ENCODE measurements around the gene COL8A1. TPM values are rescaled to one million over a fixed set of nuclear protein-coding genes. Genes with fewer than 3 reads are reported as not detected.

COL8A1 gene
- total RNA-seq, 2 donors from 2014 or later = 0.42 to 1.9 TPM

DNA sequence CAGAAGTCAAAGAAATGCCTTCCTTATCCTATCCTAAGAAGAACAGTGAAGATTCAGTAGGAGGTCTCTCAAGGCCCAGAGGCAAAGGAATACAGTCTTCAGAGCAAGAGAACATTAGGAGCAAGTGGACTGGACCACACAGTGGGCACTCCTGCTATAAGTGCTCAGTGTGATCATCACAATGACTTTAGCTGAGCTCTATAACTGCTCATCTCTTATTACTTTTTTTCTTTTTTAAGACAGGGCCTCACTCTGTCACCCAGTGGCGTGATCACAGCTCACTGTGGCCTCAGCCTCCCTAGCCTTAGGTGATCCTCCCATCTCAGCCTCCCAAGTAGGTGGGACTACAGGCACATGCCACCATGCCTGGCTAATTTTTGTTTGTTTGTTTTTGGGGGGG lies 48.1 kb downstream of the COL8A1 start:
- DNase-seq = no peak
- intact Hi-C loops (cut with DNase I) = loop anchor here (5.0 to 10.0 kb wide), 2 partner anchors 44 to 182 kb away; no protein-coding TSS in a partner anchor
- no peaks in the 10 kb centered on the region for H3K36me3 ChIP-seq
- no peak overlapping the region for H3K4me3 ChIP-seq
- H3K27me3 ChIP-seq = no peaks in the 10 kb centered on the region
- no peak overlapping the region for H3K27ac ChIP-seq
- no peak overlapping the region for H3K9ac ChIP-seq (ENCODE audit: low read depth in 2 of 2, low read length in 2 of 2)
- no peaks in the 10 kb centered on the region for H3K4me1 ChIP-seq
- no peaks in the 10 kb centered on the region for H3K9me3 ChIP-seq
- TF ChIP-seq, protein P1, sequence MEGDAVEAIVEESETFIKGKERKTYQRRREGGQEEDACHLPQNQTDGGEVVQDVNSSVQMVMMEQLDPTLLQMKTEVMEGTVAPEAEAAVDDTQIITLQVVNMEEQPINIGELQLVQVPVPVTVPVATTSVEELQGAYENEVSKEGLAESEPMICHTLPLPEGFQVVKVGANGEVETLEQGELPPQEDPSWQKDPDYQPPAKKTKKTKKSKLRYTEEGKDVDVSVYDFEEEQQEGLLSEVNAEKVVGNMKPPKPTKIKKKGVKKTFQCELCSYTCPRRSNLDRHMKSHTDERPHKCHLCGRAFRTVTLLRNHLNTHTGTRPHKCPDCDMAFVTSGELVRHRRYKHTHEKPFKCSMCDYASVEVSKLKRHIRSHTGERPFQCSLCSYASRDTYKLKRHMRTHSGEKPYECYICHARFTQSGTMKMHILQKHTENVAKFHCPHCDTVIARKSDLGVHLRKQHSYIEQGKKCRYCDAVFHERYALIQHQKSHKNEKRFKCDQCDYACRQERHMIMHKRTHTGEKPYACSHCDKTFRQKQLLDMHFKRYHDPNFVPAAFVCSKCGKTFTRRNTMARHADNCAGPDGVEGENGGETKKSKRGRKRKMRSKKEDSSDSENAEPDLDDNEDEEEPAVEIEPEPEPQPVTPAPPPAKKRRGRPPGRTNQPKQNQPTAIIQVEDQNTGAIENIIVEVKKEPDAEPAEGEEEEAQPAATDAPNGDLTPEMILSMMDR (IDR thresholded peaks at IDR 0.05) = no peak

GRCh38 chr3:99686955-99687612 lies 48.7 kb downstream of the COL8A1 start:
- Histone ChIP-seq H3K4me1 (no peaks in the 10 kb centered on the region), H3K36me3 (no peaks in the 10 kb centered on the region), H3K9ac (ENCODE audit: low read depth in 2 of 2, low read length in 2 of 2) (no peak overlapping the region), H3K27me3 (no peaks in the 10 kb centered on the region), H3K9me3 (no peaks in the 10 kb centered on the region), H3K4me3 (no peak overlapping the region), H3K27ac (no peak overlapping the region)
- intact Hi-C loops (cut with DNase I) = loop anchor here (5.0 to 10.0 kb wide), 2 partner anchors 45 to 182 kb away; no protein-coding TSS in a partner anchor
- peak; percentile 67 for DNase-seq
- TF ChIP-seq, protein P1 (IDR thresholded peaks at IDR 0.05) = peak; percentile 61

- DNase-seq = no peak
Measured at GRCh38 chr3:99690761-99691369, 52.5 kb downstream of the COL8A1 start.

GRCh38 chr3:99693636-99694035 lies 55.2 kb downstream of the COL8A1 start:
- Histone ChIP-seq H3K27ac (no peak overlapping the region), H3K27me3 (no peaks in the 10 kb centered on the region), H3K36me3 (no peaks in the 10 kb centered on the region), H3K9ac (ENCODE audit: low read depth in 2 of 2, low read length in 2 of 2) (no peak overlapping the region), H3K9me3 (no peaks in the 10 kb centered on the region), H3K4me1 (no peaks in the 10 kb centered on the region), H3K4me3 (no peak overlapping the region)
- TF ChIP-seq, protein P1 (IDR thresholded peaks at IDR 0.05) = no peak
- no peak for DNase-seq
- intact Hi-C loops (cut with DNase I) = no loop called here

More at GRCh38 chr3:99690761-99691369, 52.5 kb downstream of the COL8A1 start:
- no peak overlapping the region for H3K27ac ChIP-seq
- TF ChIP-seq, protein P1 (IDR thresholded peaks at IDR 0.05) = no peak
- H3K4me1 ChIP-seq = no peaks in the 10 kb centered on the region
- H3K9ac ChIP-seq (ENCODE audit: low read depth in 2 of 2, low read length in 2 of 2) = no peak overlapping the region
- H3K36me3 ChIP-seq = no peaks in the 10 kb centered on the region
- H3K4me3 ChIP-seq = no peak overlapping the region
- H3K9me3 ChIP-seq = no peaks in the 10 kb centered on the region
- intact Hi-C loops (cut with DNase I) = no loop called here
- H3K27me3 ChIP-seq = no peaks in the 10 kb centered on the region

DNA sequence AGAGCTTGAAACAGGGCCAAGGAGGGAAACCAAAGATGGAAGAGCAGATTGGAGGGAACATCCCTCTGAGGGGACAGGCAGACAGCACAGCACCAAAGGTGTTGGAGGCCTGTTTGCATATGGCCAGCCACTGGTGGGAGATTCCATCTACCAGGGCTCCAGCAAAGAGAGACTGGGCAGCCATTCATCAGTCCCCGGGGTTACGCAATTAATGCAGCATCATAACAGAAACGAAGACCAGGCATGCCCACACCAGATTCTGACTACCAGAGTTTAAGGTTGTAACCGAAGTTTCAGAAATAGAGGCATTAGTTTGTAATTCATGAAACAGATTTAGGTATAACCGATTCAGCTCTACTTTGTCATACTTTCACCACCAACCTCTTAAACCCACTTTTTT lies 58.1 kb downstream of the COL8A1 start:
- Histone ChIP-seq H3K9ac (ENCODE audit: low read depth in 2 of 2, low read length in 2 of 2) (no peak overlapping the region), H3K27ac (no peak overlapping the region), H3K36me3 (no peaks in the 10 kb centered on the region), H3K4me3 (no peak overlapping the region), H3K9me3 (no peaks in the 10 kb centered on the region), H3K27me3 (no peaks in the 10 kb centered on the region), H3K4me1 (no peaks in the 10 kb centered on the region)
- TF ChIP-seq, protein P1 (IDR thresholded peaks at IDR 0.05) = no peak
- intact Hi-C loops (cut with DNase I) = no loop called here
- DNase-seq = no peak
